Endothelial cell of umbilical vein (primary cell): ENCODE data around the gene SRGAP1. TPM values are rescaled to one million over a fixed set of nuclear protein-coding genes. Genes with fewer than 3 reads are reported as not detected.

ENCODE experiments used
- BruUV-seq: library from RNA; stranded (reverse); fragments of 400-500 nt; replicated peaks from 2 replicates; lab custom pipeline; 2021; lab: Mats Ljungman, UMichigan
- CTCF ChIA-PET: fragments of 300-600, 350-600 bp; sonication (Branson Sonifier 250); formaldehyde crosslinking; loops from one replicate; lab custom pipeline; 2021; ENCODE audit warnings: antibody characterized with exemption, inconsistent platforms; lab: Charles Lee
- POLR2A ChIA-PET: fragments of 300-600, 350-600 bp; sonication (Branson Sonifier 250); formaldehyde crosslinking; loops from one replicate; lab custom pipeline; 2021; ENCODE audit warnings: antibody characterized with exemption, inconsistent platforms; lab: Charles Lee
- DNase-seq: peaks from one replicate; pipeline ENCODE4 v3.0.0-alpha.2; 2011; ENCODE audit warnings: low read depth, low spot score
- FAIRE-seq: peaks from 2 replicates; lab custom pipeline; 2011; peaks lifted over from hg19 to GRCh38; lab: Jason Lieb, UNC
- H2AFZ ChIP-seq: 2 replicates; pipeline ENCODE4 v1.6.0; 2012; ENCODE audit warnings: low read depth, low read length, control low read depth, inconsistent platforms
- H3K27ac ChIP-seq: 2 replicates; pipeline ENCODE4 v1.5.1; 2011; ENCODE audit warnings: low read depth, mild to moderate bottlenecking, control low read depth, low read length, moderate library complexity; ENCODE audit not compliant: insufficient read depth
- H3K27me3 ChIP-seq, 2 experiments: 2 replicates each; pipeline versions ENCODE4 v1.6.0 to v1.6.1; 2011; ENCODE audit warnings: low read length in 2 of 2, mixed read lengths in 1 of 2; ENCODE audit not compliant: control insufficient read depth in 2 of 2, insufficient read depth in 2 of 2
- H3K36me3 ChIP-seq, 2 experiments: 2 replicates in 1 of 2; 3 replicates in 1 of 2; pipeline ENCODE4 v1.5.1; 2011; ENCODE audit warnings: low read length in 2 of 2, mild to moderate bottlenecking in 1 of 2, moderate library complexity in 1 of 2; ENCODE audit not compliant: control insufficient read depth in 2 of 2, insufficient read depth in 2 of 2; ENCODE audit errors: extremely low read depth in 1 of 2
- H3K4me1 ChIP-seq: 3 replicates; pipeline ENCODE4 v1.5.1; 2011; ENCODE audit warnings: mild to moderate bottlenecking, low read length; ENCODE audit not compliant: control insufficient read depth, insufficient read depth; ENCODE audit errors: extremely low read depth
- H3K4me2 ChIP-seq: 2 replicates; pipeline ENCODE4 v1.6.1; 2011; ENCODE audit warnings: low read length, control low read depth, mixed read lengths; ENCODE audit not compliant: insufficient read depth
- H3K4me3 ChIP-seq, 3 experiments: fragments of 200-600 bp in 1 of 3; sonication (generic), shearing (Covaris generic) in 1 of 3; replicated peaks in 1 of 3; 2 replicates each; pipeline ENCODE4 v1.5.1; 2011 to 2016; ENCODE audit warnings: control low read depth in 3 of 3, low read length in 3 of 3, mild to moderate bottlenecking in 2 of 3, inconsistent platforms in 1 of 3, low read depth in 1 of 3, moderate library complexity in 1 of 3; ENCODE audit not compliant: insufficient read depth in 1 of 3
- H3K79me2 ChIP-seq: 2 replicates; pipeline ENCODE4 v1.6.0; 2012; ENCODE audit warnings: low read length, inconsistent platforms; ENCODE audit not compliant: control insufficient read depth, insufficient read depth
- H3K9ac ChIP-seq: replicated peaks from 2 replicates; pipeline ENCODE3; 2011; ENCODE audit warnings: low read length, control low read depth; ENCODE audit not compliant: insufficient read depth; ENCODE audit errors: extremely low read depth
- H3K9me1 ChIP-seq: replicated peaks from 3 replicates; pipeline ENCODE4 v1.6.0; 2011; ENCODE audit warnings: mild to moderate bottlenecking, low read length; ENCODE audit not compliant: control insufficient read depth, insufficient read depth; ENCODE audit errors: extremely low read depth
- H3K9me3 ChIP-seq: replicated peaks from 2 replicates; pipeline ENCODE4 v1.5.1; 2012; ENCODE audit warnings: low read length, inconsistent platforms; ENCODE audit not compliant: control insufficient read depth, insufficient read depth
- H4K20me1 ChIP-seq: replicated peaks from 2 replicates; pipeline ENCODE3; 2011; ENCODE audit warnings: mild to moderate bottlenecking, low read length; ENCODE audit not compliant: control insufficient read depth, insufficient read depth; ENCODE audit errors: extremely low read depth
- EZH2 ChIP-seq: IDR thresholded peaks from 2 replicates; pipeline ENCODE4 v1.6.1; 2012; ENCODE audit warnings: borderline replicate concordance, low read depth, mild to moderate bottlenecking, moderate library complexity, low read length, inconsistent platforms; ENCODE audit not compliant: severe bottlenecking
- FOS ChIP-seq: IDR thresholded peaks from 2 replicates; pipeline ENCODE4 v1.6.1; 2011; ENCODE audit warnings: mild to moderate bottlenecking, low read length, moderate library complexity, borderline replicate concordance; ENCODE audit not compliant: insufficient read depth
- GATA2 ChIP-seq: IDR thresholded peaks from 2 replicates; pipeline ENCODE4 v1.7.0; 2011; ENCODE audit warnings: low read depth, mild to moderate bottlenecking, moderate library complexity, mixed read lengths, low read length; ENCODE audit not compliant: insufficient read length, insufficient read depth
- JUN ChIP-seq: IDR thresholded peaks from 2 replicates; pipeline ENCODE4 v1.6.1; 2011; ENCODE audit warnings: borderline replicate concordance, low read depth; ENCODE audit not compliant: insufficient read length, insufficient read depth
- MAX ChIP-seq: IDR thresholded peaks from 2 replicates; pipeline ENCODE4 v1.6.1; 2011; ENCODE audit not compliant: insufficient read depth, insufficient read length
- MYC ChIP-seq: IDR thresholded peaks from one replicate; pipeline ENCODE4 v1.6.1; 2011; ENCODE audit warnings: mild to moderate bottlenecking, low read depth, low read length
- POLR2A ChIP-seq: IDR thresholded peaks from 2 replicates; pipeline ENCODE4 v1.6.1; 2012; ENCODE audit warnings: low read depth, mild to moderate bottlenecking, control low read depth, low read length
- POLR2AphosphoS5 ChIP-seq: IDR thresholded peaks from 2 replicates; pipeline ENCODE4 v1.6.1; 2012; ENCODE audit warnings: low read depth, mild to moderate bottlenecking, control low read depth, low read length, moderate library complexity; ENCODE audit not compliant: insufficient read depth
- dilution Hi-C: fragments of 300-500 bp; cut with MboI; formaldehyde crosslinking; loops from one replicate; pipeline ENCODE4 v1.15.0; 2019; ENCODE audit warnings: low sequenced_read_pairs; ENCODE audit not compliant: extremely low pct_ligation_motif_present
- intact Hi-C: fragments of 100-400 bp; cut with micrococcal nuclease; formaldehyde crosslinking; loops from one replicate; pipeline ENCODE4 v1.10.0; 2022
- polyA plus RNA-seq, 4 experiments: library from polyadenylated mRNA; depleted of rRNA in 3 of 4; stranded (reverse) in 3 of 4; unstranded in 1 of 4; fragments of >200 nt; gene quantifications; 2 replicates each; pipeline versions ENCODE4 v1.2.1 to v1.2.3, GENCODE V29; 2011 to 2012; ENCODE audit warnings: missing spikeins in 1 of 4
- total RNA-seq: library from RNA; stranded (reverse); gene quantifications from 2 replicates; pipeline ENCODE4 v1.2.3, GENCODE V29; 2021
- TF ChIP-seq, protein P1 (sequence below), 2 donors: IDR thresholded peaks; 1 replicate in 1 of 2; 2 replicates in 1 of 2; pipeline ENCODE4 v1.5.1; 2011; ENCODE audit warnings: low read length in 2 of 2, mild to moderate bottlenecking in 2 of 2, moderate library complexity in 2 of 2, control low read depth in 1 of 2, inconsistent platforms in 1 of 2, low read depth in 1 of 2; ENCODE audit not compliant: insufficient read depth in 1 of 2; ENCODE audit errors: extremely low read depth in 1 of 2

The SRGAP1 gene
- total and polyA plus RNA-seq, 2 donors (not counting 3 experiments of a cell fraction or from before 2014, with no cell fraction given): 4.9 to 16.3 TPM

GRCh38 chr12:63924781-63925180 lies 80.3 kb downstream of the SRGAP1 start:
- Histone ChIP-seq H3K9me1 (no peaks in the 10 kb centered on the region), H3K4me3 (no peak overlapping the region), H3K79me2 (peaks cover 13% of the 10 kb centered on the region), H3K36me3 (no peaks in the 10 kb centered on the region), H3K27me3 (no peaks in the 10 kb centered on the region), H4K20me1 (no peaks in the 10 kb centered on the region), H3K4me2 (no peak overlapping the region), H3K9ac (no peak overlapping the region), H3K27ac (no peak overlapping the region), H3K9me3 (no peaks in the 10 kb centered on the region), H2AFZ (no peak overlapping the region), H3K4me1 (peaks cover 8% of the 10 kb centered on the region)
- ChIA-PET POLR2A (no interaction called here), CTCF (interaction anchor here (1.6 kb wide), 1 partner anchor 9 kb away, joined by 3 read pairs; no protein-coding TSS in a partner anchor)
- dilution Hi-C loops: no loop called here
- TF ChIP-seq GATA2 (no peak), EZH2 (no peak), POLR2A (no peak), MAX (no peak), MYC (no peak), JUN (no peak), FOS (no peak), POLR2AphosphoS5 (no peak)
- TF ChIP-seq, protein P1, sequence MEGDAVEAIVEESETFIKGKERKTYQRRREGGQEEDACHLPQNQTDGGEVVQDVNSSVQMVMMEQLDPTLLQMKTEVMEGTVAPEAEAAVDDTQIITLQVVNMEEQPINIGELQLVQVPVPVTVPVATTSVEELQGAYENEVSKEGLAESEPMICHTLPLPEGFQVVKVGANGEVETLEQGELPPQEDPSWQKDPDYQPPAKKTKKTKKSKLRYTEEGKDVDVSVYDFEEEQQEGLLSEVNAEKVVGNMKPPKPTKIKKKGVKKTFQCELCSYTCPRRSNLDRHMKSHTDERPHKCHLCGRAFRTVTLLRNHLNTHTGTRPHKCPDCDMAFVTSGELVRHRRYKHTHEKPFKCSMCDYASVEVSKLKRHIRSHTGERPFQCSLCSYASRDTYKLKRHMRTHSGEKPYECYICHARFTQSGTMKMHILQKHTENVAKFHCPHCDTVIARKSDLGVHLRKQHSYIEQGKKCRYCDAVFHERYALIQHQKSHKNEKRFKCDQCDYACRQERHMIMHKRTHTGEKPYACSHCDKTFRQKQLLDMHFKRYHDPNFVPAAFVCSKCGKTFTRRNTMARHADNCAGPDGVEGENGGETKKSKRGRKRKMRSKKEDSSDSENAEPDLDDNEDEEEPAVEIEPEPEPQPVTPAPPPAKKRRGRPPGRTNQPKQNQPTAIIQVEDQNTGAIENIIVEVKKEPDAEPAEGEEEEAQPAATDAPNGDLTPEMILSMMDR (IDR thresholded peaks at IDR 0.05; ENCODE audit: extremely low read depth in 1 of 2, insufficient read depth in 1 of 2, low read depth in 1 of 2, low read length in 2 of 2): no peak
- BruUV-seq: no TSS peak
- intact Hi-C loops: no loop called here
- peak; percentile 37 for FAIRE-seq
- no peak for DNase-seq
